CD8-positive, alpha-beta memory T cell (primary cell): ENCODE results near the gene ATG2A. TPM values are rescaled to one million over a fixed set of nuclear protein-coding genes. Genes with fewer than 3 reads are reported as not detected.
A peak's percentile ranks its signal among the peaks of the same experiment; 100 is the strongest.

Experiments used
- CTCF ChIA-PET: fragments of 350-600 bp; sonication (Branson Sonifier 250); formaldehyde crosslinking; loops from one replicate; lab custom pipeline; 2021; ENCODE audit warnings: antibody characterized with exemption; lab: Charles Lee
- POLR2A ChIA-PET: fragments of 350-600 bp; sonication (Branson Sonifier 250); formaldehyde crosslinking; loops from one replicate; lab custom pipeline; 2021; ENCODE audit warnings: antibody characterized with exemption; lab: Charles Lee
- DNase-seq, 5 donors: peaks; one replicate each; pipeline versions ENCODE4 v3.0.0 to v3.0.0-alpha.2; 2020 to 2022; ENCODE audit warnings: mixed read lengths in 1 of 5
- H3K27ac ChIP-seq: one replicate; pipeline ENCODE4 v1.7.0; 2013; ENCODE audit warnings: low read depth, mild to moderate bottlenecking, low read length, moderate library complexity
- H3K27me3 ChIP-seq: 2 replicates; pipeline ENCODE4 v1.7.0; 2013; ENCODE audit warnings: low read length, mild to moderate bottlenecking; ENCODE audit not compliant: insufficient read depth, poor library complexity, severe bottlenecking
- H3K36me3 ChIP-seq: 2 replicates; pipeline ENCODE4 v1.7.0; 2013; ENCODE audit warnings: mild to moderate bottlenecking, low read length, moderate library complexity; ENCODE audit not compliant: insufficient read depth
- H3K4me1 ChIP-seq: 2 replicates; pipeline ENCODE4 v1.7.0; 2013; ENCODE audit warnings: mild to moderate bottlenecking, low read length, moderate library complexity; ENCODE audit not compliant: insufficient read depth
- H3K4me3 ChIP-seq: 2 replicates; pipeline ENCODE4 v1.7.0; 2013; ENCODE audit warnings: mild to moderate bottlenecking, low read length
- H3K9me3 ChIP-seq: 2 replicates; pipeline ENCODE4 v1.7.0; 2013; ENCODE audit warnings: mild to moderate bottlenecking, low read length
- H3K27ac Mint-ChIP-seq, 8 donors: one replicate each; pipeline ENCODE4 v1.8.0; 2020 to 2021; ENCODE audit warnings: mixed read lengths in 8 of 8, mild to moderate bottlenecking in 6 of 8, inconsistent platforms in 3 of 8, moderate library complexity in 3 of 8
- H3K27me3 Mint-ChIP-seq, 2 donors: one replicate each; pipeline ENCODE4 v1.8.0; 2020 to 2021; ENCODE audit warnings: mixed read lengths in 2 of 2, mild to moderate bottlenecking in 1 of 2, moderate library complexity in 1 of 2
- H3K36me3 Mint-ChIP-seq, 3 donors: one replicate each; pipeline ENCODE4 v1.8.0; 2020 to 2021; ENCODE audit warnings: mixed read lengths in 3 of 3, inconsistent platforms in 1 of 3, mild to moderate bottlenecking in 1 of 3
- H3K4me1 Mint-ChIP-seq, 3 donors: one replicate each; pipeline ENCODE4 v1.8.0; 2020 to 2021; ENCODE audit warnings: mixed read lengths in 3 of 3, inconsistent platforms in 1 of 3, mild to moderate bottlenecking in 1 of 3
- H3K4me3 Mint-ChIP-seq, 7 donors: one replicate each; pipeline ENCODE4 v1.8.0; 2020 to 2021; ENCODE audit warnings: mixed read lengths in 7 of 7, mild to moderate bottlenecking in 6 of 7, moderate library complexity in 4 of 7, inconsistent platforms in 2 of 7
- H3K9me3 Mint-ChIP-seq, 5 donors: one replicate each; pipeline ENCODE4 v1.8.0; 2020 to 2022; ENCODE audit warnings: mixed read lengths in 5 of 5, mild to moderate bottlenecking in 3 of 5, moderate library complexity in 2 of 5, inconsistent platforms in 1 of 5
- polyA plus RNA-seq: library from polyadenylated mRNA; unstranded; fragments of 300-500 nt; fragmentation: Illumina TruSeq; gene quantifications from one replicate; pipeline ENCODE4 v1.2.3, GENCODE V29; 2021
- total RNA-seq, 2 experiments: library from RNA; stranded (reverse); gene quantifications; one replicate each; pipeline ENCODE4 v1.2.3, GENCODE V29; 2021

The ATG2A gene
- total and polyA plus RNA-seq, 3 experiments from 2014 or later: 7.6 to 27.0 (median 25.7) TPM

DNA sequence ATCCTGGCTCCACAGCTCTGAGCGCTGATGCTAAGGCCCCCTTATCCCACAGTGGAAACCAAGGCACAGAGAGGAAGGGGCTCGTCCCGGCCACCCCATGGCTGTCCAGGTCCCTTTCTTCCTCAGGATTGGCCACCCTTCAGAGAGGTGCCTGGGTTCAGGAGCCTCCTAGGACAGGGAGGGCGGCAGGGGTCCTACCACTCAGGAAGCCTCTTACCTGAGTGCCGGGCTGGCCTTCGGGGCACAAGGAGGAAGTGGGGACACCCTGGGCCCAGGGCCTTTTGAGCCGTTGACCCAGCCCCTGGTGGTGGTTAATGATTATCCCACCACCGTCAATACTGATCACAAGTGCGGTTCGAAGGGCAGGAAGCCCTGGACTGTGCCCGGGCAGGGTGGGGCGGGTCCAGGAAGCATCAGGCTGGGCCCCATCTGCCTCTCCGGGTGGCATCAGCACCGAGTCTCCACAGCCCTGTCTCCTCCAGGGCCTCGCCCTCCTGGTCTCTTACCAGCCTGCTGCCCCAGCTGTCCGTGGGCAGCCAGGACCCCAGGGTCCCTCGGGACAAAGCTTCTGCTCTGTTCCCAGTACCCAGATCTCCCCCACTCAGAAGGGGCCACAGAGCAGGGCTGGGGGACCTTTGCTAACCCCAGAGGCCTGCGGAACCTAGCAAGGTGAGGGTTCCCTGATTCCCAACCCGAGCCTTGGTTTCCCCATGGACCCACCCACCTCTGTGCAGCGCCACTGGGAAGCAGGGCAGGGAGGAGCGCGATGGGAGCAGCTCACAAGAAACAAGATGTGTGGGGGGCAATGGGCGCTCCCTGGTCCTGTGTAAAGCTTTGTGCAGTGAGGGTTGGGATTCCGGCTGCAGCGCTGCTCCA is 23.6 kb downstream of the ATG2A start:
- Histone ChIP-seq H3K27ac (no peak overlapping the region), H3K4me1 (peaks cover 5% of the 10 kb centered on the region), H3K36me3 (peaks cover 12% of the 10 kb centered on the region), H3K4me3 (no peak overlapping the region), H3K9me3 (no peaks in the 10 kb centered on the region), H3K27me3 (no peaks in the 10 kb centered on the region)
- Mint-ChIP-seq H3K27ac (no peak overlapping the region), H3K27me3 (no peaks in the 10 kb centered on the region), H3K9me3 (no peaks in the 10 kb centered on the region), H3K4me3 (no peak overlapping the region), H3K36me3 (peaks cover 0 to 33% (median 0%) of the 10 kb centered on the region in 3 donors), H3K4me1 (peaks cover 0 to 5% (median 2%) of the 10 kb centered on the region in 3 donors)
- ChIA-PET POLR2A (interaction anchor here (0.6 to 2.1 kb wide), 7 partner anchors 15 to 132 kb away, joined by 3 to 19 read pairs (median 3); partner anchors contain the start of gene EHD1), CTCF (interaction anchor here (0.6 to 29.6 kb wide), 16 partner anchors 8 to 443 kb away, joined by 3 to 1256 read pairs (median 6); partner anchors contain the start of genes CDC42BPG and EHD1)
- DNase-seq: no peak

DNA sequence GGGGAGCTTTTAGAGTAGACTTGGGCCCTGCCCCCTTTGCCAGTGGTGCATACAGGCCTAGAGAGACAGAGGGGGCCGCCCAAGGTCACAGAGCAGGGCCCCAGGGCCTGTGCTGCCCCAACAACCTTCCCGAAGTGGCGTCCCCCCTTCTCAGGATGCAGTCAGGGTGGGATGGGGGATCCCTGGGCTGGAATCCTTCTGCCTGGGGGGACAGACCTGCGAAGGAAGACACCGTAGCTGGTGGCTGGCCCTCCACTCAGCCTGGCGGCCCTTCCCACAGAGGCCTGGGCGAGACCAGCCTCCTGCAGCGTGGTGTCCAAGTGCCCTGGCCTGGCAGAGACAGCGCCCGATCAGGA is 24.2 kb downstream of the ATG2A start:
- Histone ChIP-seq H3K4me3 (no peak overlapping the region), H3K4me1 (peaks cover 11% of the 10 kb centered on the region), H3K9me3 (no peaks in the 10 kb centered on the region), H3K27me3 (no peaks in the 10 kb centered on the region), H3K27ac (no peak overlapping the region), H3K36me3 (peaks cover 6% of the 10 kb centered on the region)
- peaks cover 5 to 11% (median 7%) of the 10 kb centered on the region in 3 donors for H3K4me1 Mint-ChIP-seq
- peaks cover 0 to 27% (median 0%) of the 10 kb centered on the region in 3 donors for H3K36me3 Mint-ChIP-seq
- DNase-seq: no peak
- ChIA-PET CTCF (interaction anchor here (1.1 to 29.6 kb wide), 4 partner anchors 13 to 104 kb away, joined by 3 to 1256 read pairs (median 26); partner anchors contain the start of genes CDC42BPG and EHD1), POLR2A (interaction anchor here (0.6 kb wide), 2 partner anchors 15 to 132 kb away, joined by 3 to 9 read pairs; no protein-coding TSS in a partner anchor)
- no peaks in the 10 kb centered on the region for H3K9me3 Mint-ChIP-seq
- no peak overlapping the region for H3K27ac Mint-ChIP-seq
- H3K4me3 Mint-ChIP-seq: no peak overlapping the region
- no peaks in the 10 kb centered on the region for H3K27me3 Mint-ChIP-seq

DNA sequence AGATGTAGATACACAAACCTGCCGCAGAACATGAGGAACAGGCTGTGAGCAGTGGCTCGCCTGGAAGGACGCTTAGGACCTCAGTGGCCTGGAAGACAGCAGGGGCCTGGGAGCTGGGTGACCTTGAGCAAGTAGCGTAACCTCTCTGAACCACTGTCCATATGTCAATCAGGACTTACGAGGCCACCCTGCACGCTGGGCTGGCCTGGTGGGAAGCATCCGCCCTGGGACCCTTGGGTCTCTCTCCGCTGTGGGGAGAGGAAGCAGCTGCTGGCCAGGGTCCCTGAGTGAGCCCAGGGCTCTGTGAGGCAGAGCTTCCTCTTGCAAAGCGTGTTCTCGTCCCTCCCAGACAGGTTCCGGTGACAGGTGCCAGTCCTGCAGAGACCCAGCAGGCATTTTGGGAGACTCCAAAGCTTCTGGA is 24.6 kb downstream of the ATG2A start:
- CTCF ChIA-PET: interaction anchor here (0.7 to 29.6 kb wide), 4 partner anchors 12 to 58 kb away, joined by 3 to 1256 read pairs (median 26); partner anchors contain the start of genes CDC42BPG and EHD1
- Histone ChIP-seq H3K27ac (no peak overlapping the region), H3K36me3 (peaks cover 2% of the 10 kb centered on the region), H3K27me3 (no peaks in the 10 kb centered on the region), H3K9me3 (no peaks in the 10 kb centered on the region), H3K4me1 (peaks cover 15% of the 10 kb centered on the region), H3K4me3 (no peak overlapping the region)
- H3K36me3 Mint-ChIP-seq: peaks cover 0 to 24% (median 0%) of the 10 kb centered on the region in 3 donors
- no peak for DNase-seq
- H3K4me3 Mint-ChIP-seq: no peak overlapping the region
- POLR2A ChIA-PET: interaction anchor here (0.6 kb wide), 2 partner anchors 14 to 133 kb away, joined by 3 to 9 read pairs; no protein-coding TSS in a partner anchor
- H3K27ac Mint-ChIP-seq: peak overlapping the region in 2 of 8 donors; percentile 56 to 80
- H3K27me3 Mint-ChIP-seq: no peaks in the 10 kb centered on the region
- peaks cover 8 to 13% (median 9%) of the 10 kb centered on the region in 3 donors for H3K4me1 Mint-ChIP-seq
- no peaks in the 10 kb centered on the region for H3K9me3 Mint-ChIP-seq

DNA sequence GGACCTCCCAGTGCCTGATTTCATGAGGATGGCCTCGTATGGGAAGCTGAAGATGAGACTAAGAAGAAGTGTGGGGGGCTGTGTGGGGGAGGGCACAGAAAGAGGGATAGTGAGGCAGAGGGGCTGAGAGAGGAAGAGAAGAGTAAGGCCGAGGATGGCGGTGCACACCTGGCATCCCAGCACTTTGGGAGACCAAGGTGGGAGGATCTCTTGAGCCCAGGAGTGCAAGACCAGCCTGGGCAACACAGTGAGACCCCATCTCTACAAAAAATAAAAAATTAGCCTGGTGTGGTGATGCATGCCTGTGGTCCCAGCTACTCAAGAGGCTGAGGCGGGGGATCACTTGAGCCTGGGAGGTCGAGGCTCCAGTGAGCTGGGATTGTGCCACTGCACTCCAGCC is 25.1 kb downstream of the ATG2A start:
- peaks cover 0 to 18% (median 0%) of the 10 kb centered on the region in 3 donors for H3K36me3 Mint-ChIP-seq
- H3K4me3 Mint-ChIP-seq: peak overlapping the region in 1 of 7 donors; percentile 49
- no peak for DNase-seq
- no peak overlapping the region for H3K4me3 ChIP-seq
- H3K4me1 ChIP-seq: peaks cover 17% of the 10 kb centered on the region
- H3K27me3 Mint-ChIP-seq: no peaks in the 10 kb centered on the region
- H3K27ac ChIP-seq: no peak overlapping the region
- no peaks in the 10 kb centered on the region for H3K36me3 ChIP-seq
- H3K27ac Mint-ChIP-seq: peak overlapping the region in 2 of 8 donors; percentile 56 to 80
- ChIA-PET CTCF (interaction anchor here (0.7 to 29.6 kb wide), 4 partner anchors 12 to 57 kb away, joined by 3 to 1256 read pairs (median 26); partner anchors contain the start of genes CDC42BPG and EHD1), POLR2A (no interaction called here)
- H3K9me3 ChIP-seq: no peaks in the 10 kb centered on the region
- H3K4me1 Mint-ChIP-seq: peaks cover 11 to 16% (median 12%) of the 10 kb centered on the region in 3 donors
- no peaks in the 10 kb centered on the region for H3K9me3 Mint-ChIP-seq
- no peaks in the 10 kb centered on the region for H3K27me3 ChIP-seq

DNA sequence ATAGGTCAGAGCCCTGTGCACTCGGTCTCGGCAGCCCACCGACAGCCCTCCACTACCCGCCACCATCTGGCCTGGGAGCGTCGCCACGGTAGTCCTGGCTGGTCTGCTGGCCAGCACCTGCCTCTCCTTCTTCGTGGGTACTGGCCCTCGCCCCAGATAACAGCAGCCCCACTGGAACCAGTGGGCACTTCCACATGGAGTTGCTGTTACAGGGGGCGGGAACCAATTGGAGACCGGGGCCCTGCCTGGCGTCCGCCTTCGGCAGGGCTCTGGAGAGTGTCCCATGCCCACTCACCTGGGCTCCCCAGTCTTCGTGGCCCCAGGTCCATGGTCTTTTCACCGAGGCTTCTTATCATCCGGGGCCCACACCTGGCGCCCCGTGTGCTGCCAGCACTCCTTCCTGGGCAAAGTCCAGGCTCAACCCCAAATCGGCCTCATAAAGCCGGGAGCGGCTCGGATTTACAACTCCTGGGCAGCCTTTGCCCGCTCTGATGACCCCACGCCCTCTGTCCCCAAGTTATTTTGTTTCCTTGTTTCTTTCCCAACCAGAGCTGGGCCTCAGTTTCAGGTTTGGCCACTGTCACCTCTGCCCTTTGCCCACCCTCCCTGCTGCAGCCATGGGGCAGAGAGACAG is 25.7 kb downstream of the ATG2A start:
- Mint-ChIP-seq H3K27me3 (no peaks in the 10 kb centered on the region), H3K4me1 (peaks cover 11 to 16% (median 12%) of the 10 kb centered on the region in 3 donors), H3K36me3 (peaks cover 0 to 14% (median 0%) of the 10 kb centered on the region in 3 donors), H3K9me3 (no peaks in the 10 kb centered on the region), H3K4me3 (no peak overlapping the region), H3K27ac (peak overlapping the region in 1 of 8 donors; percentile 56)
- Histone ChIP-seq H3K36me3 (no peaks in the 10 kb centered on the region), H3K27ac (no peak overlapping the region), H3K9me3 (no peaks in the 10 kb centered on the region), H3K4me3 (no peak overlapping the region), H3K4me1 (peaks cover 17% of the 10 kb centered on the region), H3K27me3 (no peaks in the 10 kb centered on the region)
- POLR2A ChIA-PET: no interaction called here
- no peak for DNase-seq
- CTCF ChIA-PET: interaction anchor here (0.7 to 29.6 kb wide), 5 partner anchors 11 to 57 kb away, joined by 3 to 1256 read pairs (median 7); partner anchors contain the start of genes CDC42BPG and EHD1

DNA sequence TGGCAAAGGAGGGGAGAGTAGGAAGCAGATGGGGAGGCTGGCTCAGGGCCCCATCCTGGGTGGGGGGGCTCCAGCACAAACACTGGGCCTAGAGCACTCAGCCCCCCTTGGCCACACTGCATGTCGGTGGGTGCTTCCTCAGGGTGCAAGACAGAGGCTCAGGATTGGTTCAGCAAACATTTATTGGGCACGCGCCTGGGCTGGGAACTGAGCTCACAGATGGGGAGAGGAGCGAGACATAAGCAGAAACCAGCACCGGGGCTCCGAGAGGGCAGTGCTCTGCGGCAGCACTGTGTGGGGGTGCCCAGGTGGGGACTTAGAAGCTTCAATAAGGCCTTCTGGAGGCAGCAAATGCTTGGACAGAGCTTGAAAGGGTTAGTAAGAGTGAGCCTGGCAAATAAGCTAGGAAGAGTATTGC is 26.5 kb downstream of the ATG2A start:
- H3K27ac Mint-ChIP-seq: no peak overlapping the region
- Histone ChIP-seq H3K4me3 (no peak overlapping the region), H3K36me3 (no peaks in the 10 kb centered on the region), H3K27ac (no peak overlapping the region), H3K9me3 (no peaks in the 10 kb centered on the region), H3K4me1 (peaks cover 22% of the 10 kb centered on the region), H3K27me3 (no peaks in the 10 kb centered on the region)
- H3K9me3 Mint-ChIP-seq: no peaks in the 10 kb centered on the region
- H3K4me1 Mint-ChIP-seq: peaks cover 17 to 24% (median 18%) of the 10 kb centered on the region in 3 donors
- H3K27me3 Mint-ChIP-seq: no peaks in the 10 kb centered on the region
- peak overlapping the region in 2 of 7 donors; percentile 5 to 42 for H3K4me3 Mint-ChIP-seq
- CTCF ChIA-PET: interaction anchor here (1.8 to 29.6 kb wide), 2 partner anchors 16 to 36 kb away, joined by 5 to 1256 read pairs; partner anchors contain the start of gene CDC42BPG
- DNase-seq: no peak
- POLR2A ChIA-PET: no interaction called here
- peaks cover 0 to 6% (median 0%) of the 10 kb centered on the region in 3 donors for H3K36me3 Mint-ChIP-seq

DNA sequence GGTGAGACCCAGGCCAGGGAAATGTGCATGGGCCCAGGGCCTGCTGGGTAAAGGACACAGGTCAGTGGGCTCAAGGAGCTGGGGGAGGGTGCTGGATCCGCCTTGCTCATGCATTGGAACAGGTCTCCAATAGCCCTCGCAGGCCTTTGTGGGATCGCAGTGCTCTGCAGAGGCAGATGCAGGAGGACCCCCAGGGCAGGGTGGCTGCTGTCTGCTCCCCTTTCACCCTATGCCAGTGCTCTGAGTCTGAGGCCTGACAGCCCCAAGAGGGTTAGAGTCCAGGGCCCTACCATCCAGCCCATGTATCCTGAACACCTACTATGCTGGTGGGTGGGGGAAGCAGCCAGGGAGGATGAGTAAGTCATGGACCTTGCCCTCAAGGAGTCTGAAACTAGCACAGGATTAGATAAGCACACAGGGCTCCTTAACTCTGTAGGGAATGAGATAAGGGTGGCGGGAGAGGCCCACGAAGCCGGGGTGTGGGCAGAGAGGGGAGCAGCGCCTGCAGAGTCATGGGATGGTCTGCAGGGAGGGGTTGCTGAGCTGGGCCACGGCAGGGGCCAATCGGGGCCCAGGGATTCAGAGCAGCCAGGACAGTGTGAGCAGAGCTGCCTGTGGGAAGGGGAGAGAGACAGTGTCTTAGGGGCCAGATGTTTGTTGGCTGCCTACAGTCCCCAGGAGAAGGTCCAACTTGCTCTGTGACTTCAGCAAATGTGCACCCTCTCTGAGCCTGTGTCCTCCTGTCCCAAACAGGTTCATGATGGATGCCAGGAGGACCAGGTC is 28.1 kb downstream of the ATG2A start:
- ChIA-PET POLR2A (interaction anchor here (1.0 to 1.9 kb wide), 3 partner anchors 10 to 35 kb away, joined by 7 to 12 read pairs (median 8); partner anchors contain the start of gene EHD1), CTCF (interaction anchor here (3.3 to 29.6 kb wide), 2 partner anchors 11 to 34 kb away, joined by 24 to 1256 read pairs; partner anchors contain the start of genes CDC42BPG and EHD1)
- peaks cover 29% of the 10 kb centered on the region for H3K4me1 ChIP-seq
- Mint-ChIP-seq H3K36me3 (no peaks in the 10 kb centered on the region), H3K9me3 (no peaks in the 10 kb centered on the region), H3K4me3 (peak overlapping the region in 1 of 7 donors; percentile 42), H3K27ac (no peak overlapping the region), H3K27me3 (no peaks in the 10 kb centered on the region), H3K4me1 (peaks cover 20 to 31% (median 24%) of the 10 kb centered on the region in 3 donors)
- no peak for DNase-seq
- H3K9me3 ChIP-seq: no peaks in the 10 kb centered on the region
- H3K27me3 ChIP-seq: no peaks in the 10 kb centered on the region
- no peaks in the 10 kb centered on the region for H3K36me3 ChIP-seq
- peak overlapping the region; percentile 75 for H3K27ac ChIP-seq
- H3K4me3 ChIP-seq: no peak overlapping the region
